ENCODE results near the gene SLC28A3. TPM values are rescaled to one million over a fixed set of nuclear protein-coding genes. Genes with fewer than 3 reads are reported as not detected.

The SLC28A3 gene
- total RNA-seq, 1 donor from 2014 or later, result 0.21 TPM

GRCh38 chr9:84296146-84296843, 44.3 kb downstream of the SLC28A3 start:
- Histone ChIP-seq H3K4me3 (ENCODE audit: low read depth, low read length) (no peak overlapping the region), H3K36me3 (ENCODE audit: control insufficient read depth, insufficient read depth, low read length) (no peaks in the 10 kb centered on the region), H3K27me3 (ENCODE audit: control insufficient read depth, insufficient read depth, low read length) (no peaks in the 10 kb centered on the region)
- no peak for TF ChIP-seq CTCF (IDR thresholded peaks at IDR 0.05; ENCODE audit: insufficient read depth, low read length, poor library complexity, severe bottlenecking)
- DNase-seq (ENCODE audit: low read depth), result no peak

DNA sequence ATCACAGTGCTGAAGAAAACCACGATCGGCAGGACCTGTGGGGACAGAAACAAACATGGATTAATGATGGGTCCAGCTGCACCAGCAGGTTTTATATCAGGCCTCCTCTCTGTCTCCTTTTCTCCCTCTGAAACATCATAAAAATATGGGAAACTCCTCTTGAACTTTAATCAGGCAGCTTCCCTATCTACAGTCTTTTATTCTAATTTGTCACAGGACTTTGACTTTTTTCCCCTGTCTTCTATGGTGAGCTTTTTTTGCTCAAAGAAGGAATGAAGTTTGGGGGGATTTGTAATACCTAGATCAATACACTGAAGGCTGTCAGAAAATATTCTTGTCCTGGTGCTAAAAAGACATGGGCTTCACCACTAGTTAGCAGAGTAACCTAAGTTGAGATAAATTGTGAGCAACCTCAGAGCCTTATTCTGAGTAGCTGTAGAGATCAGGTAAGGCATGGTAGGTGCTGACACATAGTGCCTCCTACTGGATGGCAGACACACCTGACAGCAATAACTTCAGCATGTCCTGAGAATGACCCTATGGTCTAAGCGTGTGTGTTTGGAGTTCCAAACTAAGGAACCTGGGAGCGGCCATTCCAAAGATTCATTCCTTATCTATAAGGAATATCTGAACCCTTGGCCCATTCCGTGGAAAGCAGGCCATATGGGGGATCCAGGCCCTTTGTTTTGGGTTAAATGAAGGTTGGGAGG, 46.2 kb downstream of the SLC28A3 start:
- Histone ChIP-seq H3K4me3 (ENCODE audit: low read depth, low read length) (no peak overlapping the region), H3K36me3 (ENCODE audit: control insufficient read depth, insufficient read depth, low read length) (no peaks in the 10 kb centered on the region), H3K27me3 (ENCODE audit: control insufficient read depth, insufficient read depth, low read length) (no peaks in the 10 kb centered on the region)
- peak; percentile 13 for TF ChIP-seq CTCF (IDR thresholded peaks at IDR 0.05; ENCODE audit: insufficient read depth, low read length, poor library complexity, severe bottlenecking)
- no peak for DNase-seq (ENCODE audit: low read depth)

- TF ChIP-seq CTCF (IDR thresholded peaks at IDR 0.05; ENCODE audit: insufficient read depth, low read length, poor library complexity, severe bottlenecking), result no peak
- H3K27me3 ChIP-seq (ENCODE audit: control insufficient read depth, insufficient read depth, low read length), result no peaks in the 10 kb centered on the region
- H3K4me3 ChIP-seq (ENCODE audit: low read depth, low read length), result no peak overlapping the region
- DNase-seq (ENCODE audit: low read depth), result no peak
- H3K36me3 ChIP-seq (ENCODE audit: control insufficient read depth, insufficient read depth, low read length), result no peaks in the 10 kb centered on the region
Observed at GRCh38 chr9:84293001-84293798, 47.4 kb downstream of the SLC28A3 start.

- no peak overlapping the region for H3K4me3 ChIP-seq (ENCODE audit: low read depth, low read length)
- no peak for TF ChIP-seq CTCF (IDR thresholded peaks at IDR 0.05; ENCODE audit: insufficient read depth, low read length, poor library complexity, severe bottlenecking)
- H3K27me3 ChIP-seq (ENCODE audit: control insufficient read depth, insufficient read depth, low read length), result no peaks in the 10 kb centered on the region
- H3K36me3 ChIP-seq (ENCODE audit: control insufficient read depth, insufficient read depth, low read length), result no peaks in the 10 kb centered on the region
- DNase-seq (ENCODE audit: low read depth), result no peak
Observed at GRCh38 chr9:84285381-84285780, 55.2 kb downstream of the SLC28A3 start.

DNA sequence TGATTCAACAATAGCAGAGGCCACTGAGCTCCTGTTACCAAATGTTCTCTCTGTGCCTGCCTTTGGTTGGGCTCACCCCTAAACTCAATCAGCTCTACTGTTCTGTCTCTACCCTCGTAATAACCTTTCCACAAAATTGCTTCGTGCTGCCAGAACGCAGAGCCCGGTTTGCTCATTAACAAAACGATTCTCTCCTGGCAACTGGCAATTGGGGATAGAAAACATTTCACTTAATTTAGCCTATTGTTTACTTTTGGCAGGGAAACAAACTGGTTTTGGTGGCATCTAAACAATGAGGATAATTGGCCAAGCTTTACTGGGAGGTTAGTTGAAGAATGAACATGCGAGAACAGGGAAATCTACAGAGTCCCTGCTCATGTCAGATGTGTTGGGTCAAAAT, 56.6 kb downstream of the SLC28A3 start:
- TF ChIP-seq CTCF (IDR thresholded peaks at IDR 0.05; ENCODE audit: insufficient read depth, low read length, poor library complexity, severe bottlenecking), result no peak
- Histone ChIP-seq H3K27me3 (ENCODE audit: control insufficient read depth, insufficient read depth, low read length) (no peaks in the 10 kb centered on the region), H3K36me3 (ENCODE audit: control insufficient read depth, insufficient read depth, low read length) (no peaks in the 10 kb centered on the region)

More for the DNA sequence above, 56.6 kb downstream of the SLC28A3 start:
- no peak overlapping the region for H3K4me3 ChIP-seq (ENCODE audit: low read depth, low read length)
- DNase-seq (ENCODE audit: low read depth), result no peak
